ENCODE results near the gene ADAM17. TPM values are rescaled to one million over a fixed set of nuclear protein-coding genes. Genes with fewer than 3 reads are reported as not detected.

ADAM17 gene
- total RNA-seq, 4 donors from 2014 or later: 12.9 to 17.7 (median 14.9) TPM

GRCh38 chr2:9570182-9571060 lies 14.8 kb upstream of the ADAM17 start:
- H3K36me3 ChIP-seq: peaks cover 0 to 4% (median 0%) of the 10 kb centered on the region in 4 donors
- WGBS: 81% methylated on average over 4 of the region's 4 CpGs
- H3K27ac ChIP-seq (replicated peaks in 1 of 4): no peak overlapping the region
- no peak for TF ChIP-seq EP300 (IDR thresholded peaks at IDR 0.05)
- no peak for TF ChIP-seq POLR2A (IDR thresholded peaks at IDR 0.05; ENCODE audit: low read depth)
- H3K4me1 ChIP-seq: peaks cover 9 to 16% (median 10%) of the 10 kb centered on the region in 4 donors
- H3K27me3 ChIP-seq: no peaks in the 10 kb centered on the region
- H3K9me3 ChIP-seq: no peaks in the 10 kb centered on the region
- no peak for DNase-seq (ENCODE audit: extremely low spot score)
- intact Hi-C loops (cut with DNase I): no loop called here
- no peak overlapping the region for H3K4me3 ChIP-seq

- TF ChIP-seq POLR2AphosphoS5 (IDR thresholded peaks at IDR 0.05) (peak; percentile 81 to 89), EP300 (IDR thresholded peaks at IDR 0.05) (no peak)
- intact Hi-C loops (cut with DNase I): no loop called here
- H3K4me3 ChIP-seq: peak overlapping the region in 3 of 4 donors; percentile 17 to 33 (median 24)
- peak overlapping the region; percentile 79 to 88 (median 82) for H3K27ac ChIP-seq (replicated peaks in 1 of 4)
- H3K27me3 ChIP-seq: no peaks in the 10 kb centered on the region
- no peaks in the 10 kb centered on the region for H3K9me3 ChIP-seq
- DNase-seq (ENCODE audit: extremely low spot score): peak; percentile 95
- peaks cover 10 to 21% (median 18%) of the 10 kb centered on the region in 4 donors for H3K4me1 ChIP-seq
- 65% methylated on average over 11 of the region's 11 CpGs for WGBS
- peaks cover 0 to 4% (median 0%) of the 10 kb centered on the region in 4 donors for H3K36me3 ChIP-seq
Observed at GRCh38 chr2:9565436-9566153, 10.0 kb upstream of the ADAM17 start.

GRCh38 chr2:9560628-9561027 lies 5.0 kb upstream of the ADAM17 start:
- H3K36me3 ChIP-seq: peaks cover 0 to 5% (median 0%) of the 10 kb centered on the region in 4 donors

GRCh38 chr2:9558948-9559381 lies 3.3 kb upstream of the ADAM17 start:
- TF ChIP-seq POLR2AphosphoS5 (IDR thresholded peaks at IDR 0.05) (peak; percentile 34 to 40), EP300 (IDR thresholded peaks at IDR 0.05) (no peak), POLR2A (IDR thresholded peaks at IDR 0.05; ENCODE audit: low read depth) (no peak), CTCF (IDR thresholded peaks at IDR 0.05) (no peak)
- Histone ChIP-seq H3K9me3 (no peaks in the 10 kb centered on the region), H3K4me1 (peaks cover 22 to 42% (median 40%) of the 10 kb centered on the region in 4 donors), H3K27me3 (no peaks in the 10 kb centered on the region), H3K36me3 (peaks cover 0 to 5% (median 0%) of the 10 kb centered on the region in 4 donors), H3K4me3 (no peak overlapping the region), H3K27ac (replicated peaks in 1 of 4) (peak overlapping the region; percentile 57 to 98 (median 62))
- no peak for DNase-seq (ENCODE audit: extremely low spot score)
- WGBS: 88% methylated on average over 1 of the region's 1 CpG
- intact Hi-C loops (cut with DNase I): no loop called here

More at GRCh38 chr2:9560628-9561027, 5.0 kb upstream of the ADAM17 start:
- no peak overlapping the region for H3K27ac ChIP-seq (replicated peaks in 1 of 4)
- intact Hi-C loops (cut with DNase I): no loop called here
- H3K4me3 ChIP-seq: no peak overlapping the region
- DNase-seq (ENCODE audit: extremely low spot score): no peak
- TF ChIP-seq POLR2A (IDR thresholded peaks at IDR 0.05; ENCODE audit: low read depth) (no peak), EP300 (IDR thresholded peaks at IDR 0.05) (no peak), CTCF (IDR thresholded peaks at IDR 0.05) (no peak), POLR2AphosphoS5 (IDR thresholded peaks at IDR 0.05) (no peak)
- WGBS: 57% methylated on average over 2 of the region's 2 CpGs
- no peaks in the 10 kb centered on the region for H3K9me3 ChIP-seq
- H3K27me3 ChIP-seq: no peaks in the 10 kb centered on the region
- peaks cover 21 to 46% (median 41%) of the 10 kb centered on the region in 4 donors for H3K4me1 ChIP-seq

GRCh38 chr2:9556121-9556743 lies 602 bp upstream of the ADAM17 start:
- intact Hi-C loops (cut with DNase I): no loop called here
- Histone ChIP-seq H3K4me3 (peak overlapping the region; percentile 74 to 96 (median 83)), H3K36me3 (peaks cover 0 to 5% (median 0%) of the 10 kb centered on the region in 4 donors), H3K27me3 (no peaks in the 10 kb centered on the region), H3K27ac (replicated peaks in 1 of 4) (peak overlapping the region; percentile 96 to 99 (median 98)), H3K9me3 (no peaks in the 10 kb centered on the region), H3K4me1 (peaks cover 50 to 69% (median 67%) of the 10 kb centered on the region in 4 donors)
- no peak for TF ChIP-seq CTCF (IDR thresholded peaks at IDR 0.05)
- TF ChIP-seq EP300 (IDR thresholded peaks at IDR 0.05): no peak
- no peak for TF ChIP-seq POLR2AphosphoS5 (IDR thresholded peaks at IDR 0.05)
- TF ChIP-seq POLR2A (IDR thresholded peaks at IDR 0.05; ENCODE audit: low read depth): no peak
- 2% methylated on average over 26 of the region's 32 CpGs for WGBS
- no peak for DNase-seq (ENCODE audit: extremely low spot score)

Data from esophagus muscularis mucosa (tissue), 4 donors.